HL-60 (cell line): Measurements from ENCODE around the gene FAM83G.
"Not testable (repeated sequence)": the region's sequence is repeated elsewhere in the genome, so short reads cannot be mapped to it uniquely, and the experiment has no call there.

ENCODE experiments used
- CTCF ChIP-seq: IDR thresholded peaks from one replicate; pipeline ENCODE4 v1.5.1; 2011; ENCODE audit warnings: low read length, control low read depth, inconsistent platforms; ENCODE audit not compliant: insufficient read depth
- GABPA ChIP-seq: IDR thresholded peaks from 2 replicates; pipeline ENCODE4 v1.6.1; 2012; ENCODE audit warnings: low read depth
- POLR2AphosphoS5 ChIP-seq: IDR thresholded peaks from 2 replicates; pipeline ENCODE4 v1.6.1; 2012; ENCODE audit warnings: low read depth
- SPI1 ChIP-seq: IDR thresholded peaks from 2 replicates; pipeline ENCODE4 v1.6.1; 2012; ENCODE audit warnings: low read depth, mild to moderate bottlenecking, borderline replicate concordance
- TF ChIP-seq, protein P1 (sequence below): IDR thresholded peaks from 2 replicates; pipeline ENCODE4 v1.6.1; 2012; ENCODE audit warnings: low read depth; ENCODE audit not compliant: insufficient replicate concordance

- TF ChIP-seq, protein P1, sequence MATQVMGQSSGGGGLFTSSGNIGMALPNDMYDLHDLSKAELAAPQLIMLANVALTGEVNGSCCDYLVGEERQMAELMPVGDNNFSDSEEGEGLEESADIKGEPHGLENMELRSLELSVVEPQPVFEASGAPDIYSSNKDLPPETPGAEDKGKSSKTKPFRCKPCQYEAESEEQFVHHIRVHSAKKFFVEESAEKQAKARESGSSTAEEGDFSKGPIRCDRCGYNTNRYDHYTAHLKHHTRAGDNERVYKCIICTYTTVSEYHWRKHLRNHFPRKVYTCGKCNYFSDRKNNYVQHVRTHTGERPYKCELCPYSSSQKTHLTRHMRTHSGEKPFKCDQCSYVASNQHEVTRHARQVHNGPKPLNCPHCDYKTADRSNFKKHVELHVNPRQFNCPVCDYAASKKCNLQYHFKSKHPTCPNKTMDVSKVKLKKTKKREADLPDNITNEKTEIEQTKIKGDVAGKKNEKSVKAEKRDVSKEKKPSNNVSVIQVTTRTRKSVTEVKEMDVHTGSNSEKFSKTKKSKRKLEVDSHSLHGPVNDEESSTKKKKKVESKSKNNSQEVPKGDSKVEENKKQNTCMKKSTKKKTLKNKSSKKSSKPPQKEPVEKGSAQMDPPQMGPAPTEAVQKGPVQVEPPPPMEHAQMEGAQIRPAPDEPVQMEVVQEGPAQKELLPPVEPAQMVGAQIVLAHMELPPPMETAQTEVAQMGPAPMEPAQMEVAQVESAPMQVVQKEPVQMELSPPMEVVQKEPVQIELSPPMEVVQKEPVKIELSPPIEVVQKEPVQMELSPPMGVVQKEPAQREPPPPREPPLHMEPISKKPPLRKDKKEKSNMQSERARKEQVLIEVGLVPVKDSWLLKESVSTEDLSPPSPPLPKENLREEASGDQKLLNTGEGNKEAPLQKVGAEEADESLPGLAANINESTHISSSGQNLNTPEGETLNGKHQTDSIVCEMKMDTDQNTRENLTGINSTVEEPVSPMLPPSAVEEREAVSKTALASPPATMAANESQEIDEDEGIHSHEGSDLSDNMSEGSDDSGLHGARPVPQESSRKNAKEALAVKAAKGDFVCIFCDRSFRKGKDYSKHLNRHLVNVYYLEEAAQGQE: not testable (repeated sequence)
- TF ChIP-seq CTCF, POLR2AphosphoS5, GABPA, SPI1: not testable (repeated sequence)
These were observed 34.2 kb upstream of the FAM83G start for GRCh38 chr17:19038730-19039129.
